ENCODE measurements around the gene MDC1. TPM values are rescaled to one million over a fixed set of nuclear protein-coding genes. Genes with fewer than 3 reads are reported as not detected.
A peak's percentile ranks its signal among the peaks of the same experiment; 100 is the strongest.

Gene MDC1
- total RNA-seq, 1 donor from 2014 or later: 15.7 TPM

- peak; percentile 41 for ATAC-seq
Observed at GRCh38 chr6:30700340-30700739, 16.7 kb downstream of the MDC1 start.

GRCh38 chr6:30696432-30696831, 20.6 kb downstream of the MDC1 start:
- ATAC-seq: no peak

GRCh38 chr6:30691208-30691847, 25.8 kb downstream of the MDC1 start:
- no peak for ATAC-seq

GRCh38 chr6:30690403-30691207, 26.5 kb downstream of the MDC1 start, which contains the start of gene NRM:
NRM (minus strand) TSS chr6:30690984; CDS start chr6:30690974, 10 bp downstream.
- ATAC-seq: peak; percentile 66

GRCh38 chr6:30689985-30690384, 27.1 kb downstream of the MDC1 start:
- no peak for ATAC-seq

- no peak for ATAC-seq
Observed at GRCh38 chr6:30689022-30689865, 27.8 kb downstream of the MDC1 start.

- no peak for ATAC-seq
Observed at GRCh38 chr6:30688569-30688968, 28.5 kb downstream of the MDC1 start.

GRCh38 chr6:30687659-30688431, 29.2 kb downstream of the MDC1 start:
- no peak for ATAC-seq

GRCh38 chr6:30686908-30687658, 30.0 kb downstream of the MDC1 start:
- peak; percentile 82 for ATAC-seq

- peak; percentile 49 for ATAC-seq
Observed at GRCh38 chr6:30686009-30686907, 30.8 kb downstream of the MDC1 start, which contains the start of gene PPP1R18. PPP1R18 (minus strand) TSS chr6:30686645; CDS start chr6:30686018, 627 bp downstream.

- no peak for ATAC-seq
Observed at GRCh38 chr6:30685157-30686008, 31.7 kb downstream of the MDC1 start.

GRCh38 chr6:30684386-30685156, 32.5 kb downstream of the MDC1 start:
- ATAC-seq: no peak

- no peak for ATAC-seq
Observed at GRCh38 chr6:30683980-30684338, 33.1 kb downstream of the MDC1 start.

- no peak for ATAC-seq
Observed at GRCh38 chr6:30683183-30683979, 33.7 kb downstream of the MDC1 start.

- ATAC-seq: peak; percentile 29
Observed at GRCh38 chr6:30682143-30683117, 34.7 kb downstream of the MDC1 start.

GRCh38 chr6:30681766-30682142, 35.3 kb downstream of the MDC1 start:
- no peak for ATAC-seq

All from esophagus mucosa (tissue), 1 donor.